ENCODE results near the gene ZBTB11.
A peak's percentile ranks its signal among the peaks of the same experiment; 100 is the strongest.

ZBTB11 gene

DNA sequence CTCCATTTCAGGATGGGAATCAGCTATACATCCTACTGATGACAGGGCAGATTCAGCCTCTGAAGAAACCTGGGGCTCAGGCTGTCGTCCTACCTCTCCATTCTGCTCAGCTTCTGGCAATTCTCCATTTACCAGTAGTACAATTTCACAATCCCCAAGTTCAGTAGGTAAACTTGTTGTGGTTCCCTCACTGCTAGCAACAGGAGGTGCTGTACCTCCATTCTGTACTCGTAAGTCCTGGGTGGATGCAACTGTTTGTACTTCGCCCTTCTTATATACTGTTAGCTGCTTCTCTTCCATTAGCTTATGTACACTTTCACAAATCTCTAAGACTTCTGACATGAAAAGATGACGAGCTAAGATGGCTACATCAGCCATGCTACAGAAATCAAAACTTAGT, 11.6 kb downstream of the ZBTB11 start:
- no peak for DNase-seq (ENCODE audit: low read depth)
- TF ChIP-seq CTCF (IDR thresholded peaks at IDR 0.05; ENCODE audit: insufficient read depth, low read depth, low read length, missing control alignments): no peak
- H3K4me3 ChIP-seq (ENCODE audit: low read depth, low read length): no peak overlapping the region

DNA sequence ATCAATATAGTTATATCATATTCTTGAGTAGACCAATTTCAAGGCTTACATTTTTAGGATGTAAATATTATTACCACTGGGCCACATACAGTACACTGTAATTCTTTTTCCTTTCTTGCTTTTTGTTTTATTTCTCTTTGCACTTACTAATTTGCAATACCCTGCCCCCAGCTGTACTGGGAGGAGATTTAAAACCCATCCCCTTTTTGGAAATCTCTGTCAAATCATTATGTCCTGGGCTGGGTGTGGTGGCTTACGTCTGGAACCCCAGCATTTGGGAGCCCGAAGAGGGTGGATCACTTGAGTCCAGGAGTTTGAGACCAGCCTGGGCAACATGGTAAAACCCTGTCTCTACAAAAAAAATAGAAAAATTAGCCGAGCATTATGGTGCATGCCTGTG, 16.2 kb downstream of the ZBTB11 start:
- TF ChIP-seq CTCF (IDR thresholded peaks at IDR 0.05; ENCODE audit: insufficient read depth, low read depth, low read length, missing control alignments): no peak
- H3K4me3 ChIP-seq (ENCODE audit: low read depth, low read length): no peak overlapping the region
- no peak for DNase-seq (ENCODE audit: low read depth)

- TF ChIP-seq CTCF (IDR thresholded peaks at IDR 0.05; ENCODE audit: insufficient read depth, low read depth, low read length, missing control alignments): no peak
- no peak for DNase-seq (ENCODE audit: low read depth)
- H3K4me3 ChIP-seq (ENCODE audit: low read depth, low read length): no peak overlapping the region
These were observed 20.3 kb downstream of the ZBTB11 start for GRCh38 chr3:101656651-101657050.

- no peak for DNase-seq (ENCODE audit: low read depth)
- TF ChIP-seq CTCF (IDR thresholded peaks at IDR 0.05; ENCODE audit: insufficient read depth, low read depth, low read length, missing control alignments): no peak
- no peak overlapping the region for H3K4me3 ChIP-seq (ENCODE audit: low read depth, low read length)
These were observed 30.2 kb downstream of the ZBTB11 start for GRCh38 chr3:101646726-101647125.

GRCh38 chr3:101643861-101644613, 32.9 kb downstream of the ZBTB11 start:
- no peak overlapping the region for H3K4me3 ChIP-seq (ENCODE audit: low read depth, low read length)
- peak; percentile 21 for DNase-seq (ENCODE audit: low read depth)
- TF ChIP-seq CTCF (IDR thresholded peaks at IDR 0.05; ENCODE audit: insufficient read depth, low read depth, low read length, missing control alignments): no peak

DNA sequence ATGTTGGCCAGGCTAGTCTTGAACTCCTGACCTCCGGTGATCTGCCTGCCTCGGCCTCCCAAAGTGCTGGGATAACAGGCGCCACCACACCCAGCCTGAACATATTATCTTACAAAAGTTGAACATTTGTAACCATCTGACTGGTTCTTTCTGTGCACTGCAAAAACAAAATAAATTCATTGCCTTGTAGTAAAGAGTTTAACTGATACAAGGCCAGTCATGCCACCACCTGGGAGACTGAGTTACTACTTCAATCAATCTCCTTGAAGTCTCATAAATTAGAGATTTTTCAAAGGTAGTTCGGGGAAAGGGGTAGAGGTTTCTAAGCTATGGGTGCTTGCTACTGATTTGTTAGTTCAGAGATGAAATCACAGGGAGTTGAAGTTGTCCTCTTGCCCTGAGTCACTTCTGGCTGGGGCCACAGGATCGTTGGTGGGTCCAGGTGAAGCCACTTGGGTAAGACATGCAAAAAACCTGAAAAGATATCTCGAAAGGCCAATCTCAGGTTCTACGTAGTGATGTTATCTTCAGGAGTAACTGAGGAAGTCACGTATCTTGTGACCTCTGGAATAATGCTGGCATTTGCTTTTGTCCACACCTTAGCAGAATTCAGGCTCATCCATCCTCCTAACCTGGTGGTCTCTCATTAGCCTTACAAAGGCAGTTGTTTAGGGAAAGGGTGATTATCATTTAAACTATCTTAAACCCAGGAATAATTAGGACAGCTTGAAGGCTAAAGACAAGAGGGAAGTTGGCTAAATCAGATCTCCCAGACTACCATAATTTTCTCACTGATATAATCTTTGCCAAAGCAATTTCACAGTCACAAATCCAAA, 33.7 kb downstream of the ZBTB11 start:
- H3K4me3 ChIP-seq (ENCODE audit: low read depth, low read length): no peak overlapping the region
- no peak for TF ChIP-seq CTCF (IDR thresholded peaks at IDR 0.05; ENCODE audit: insufficient read depth, low read depth, low read length, missing control alignments)
- no peak for DNase-seq (ENCODE audit: low read depth)

Data from GM12865 (cell line).